HCT116 (cell line): ENCODE measurements around the gene NINJ1. TPM values are rescaled to one million over a fixed set of nuclear protein-coding genes. Genes with fewer than 3 reads are reported as not detected.

Source experiments
- ATAC-seq: fragments of 200-7000 bp; cut with Tn5 transposase; 2 replicates; pipeline ENCODE4 v1.9.1; 2020; ENCODE audit warnings: mild to moderate bottlenecking, moderate library complexity
- BruUV-seq: library from RNA; stranded (reverse); fragments of 400-500 nt; replicated peaks from 2 replicates; lab custom pipeline; 2021; lab: Mats Ljungman, UMichigan
- CTCF ChIA-PET: fragments of 300-600 bp; sonication (Branson Sonifier 250); formaldehyde crosslinking; loops from one replicate; lab custom pipeline; 2021; ENCODE audit warnings: antibody characterized with exemption; lab: Charles Lee
- POLR2A ChIA-PET: fragments of 300-600, 350-600 bp; sonication (Branson Sonifier 250); formaldehyde crosslinking; loops from one replicate; lab custom pipeline; 2021; ENCODE audit warnings: antibody characterized with exemption; lab: Charles Lee
- RAD21 ChIA-PET, 2 experiments: fragments of 300-600 bp; sonication (Branson Sonifier 250); formaldehyde crosslinking; loops; one replicate each; lab custom pipeline; 2023; ENCODE audit warnings: low total read pairs in 2 of 2; ENCODE audit not compliant: uncharacterized antibody in 2 of 2, unreplicated experiment in 2 of 2, low non-redundant PET in 1 of 2; lab: Charles Lee
- DNase-seq: peaks from one replicate; pipeline ENCODE4 v3.0.0-alpha.2; 2010; ENCODE audit warnings: low read depth, low spot score
- H2AFZ ChIP-seq: fragments of 200-600 bp; shearing (Covaris generic), sonication (generic); 2 replicates; pipeline ENCODE4 v1.6.1; 2017; ENCODE audit warnings: low read depth, mixed run types, mixed read lengths, antibody characterized with exemption, low read length; ENCODE audit not compliant: poor library complexity, severe bottlenecking
- H3K27ac ChIP-seq: 2 replicates; pipeline ENCODE4 v1.5.1; 2012; ENCODE audit warnings: low read depth, low read length
- H3K27me3 ChIP-seq: fragments of 200-600 bp; sonication (generic); 2 replicates; pipeline ENCODE4 v1.6.1; 2016; ENCODE audit warnings: mixed run types, low read length, mixed read lengths; ENCODE audit not compliant: insufficient read depth
- H3K36me3 ChIP-seq, 2 experiments: fragments of 200-500 bp in 1 of 2; fragments of 200-600 bp in 1 of 2; sonication (Bioruptor generic) in 1 of 2; sonication (generic) in 1 of 2; 2 replicates each; pipeline versions ENCODE4 v1.5.1 to v1.6.1; 2014 to 2016; ENCODE audit warnings: low read length in 2 of 2, inconsistent platforms in 1 of 2, mixed read lengths in 1 of 2, mixed run types in 1 of 2; ENCODE audit not compliant: insufficient read depth in 2 of 2, control insufficient read depth in 1 of 2
- H3K4me1 ChIP-seq, 2 experiments: fragments of 200-600 bp in 1 of 2; sonication (generic) in 1 of 2; 2 replicates each; pipeline versions ENCODE4 v1.5.1 to v1.6.1; 2012 to 2017; ENCODE audit warnings: low read length in 2 of 2, inconsistent platforms in 1 of 2, mild to moderate bottlenecking in 1 of 2, mixed read lengths in 1 of 2, mixed run types in 1 of 2, moderate library complexity in 1 of 2; ENCODE audit not compliant: insufficient read depth in 2 of 2, control insufficient read depth in 1 of 2
- H3K4me2 ChIP-seq: fragments of 200-600 bp; sonication (generic); 2 replicates; pipeline ENCODE4 v1.6.1; 2017; ENCODE audit warnings: mixed run types, low read length, mixed read lengths
- H3K4me3 ChIP-seq, 2 experiments: fragments of 200-600 bp in 1 of 2; sonication (generic) in 1 of 2; replicated peaks in 1 of 2; 2 replicates each; pipeline ENCODE4 v1.5.1; 2011 to 2016; ENCODE audit warnings: low read length in 2 of 2, control low read depth in 1 of 2, low read depth in 1 of 2, mild to moderate bottlenecking in 1 of 2, mixed read lengths in 1 of 2, mixed run types in 1 of 2
- H3K79me2 ChIP-seq: fragments of 200-600 bp; sonication (generic); 2 replicates; pipeline ENCODE4 v1.6.1; 2017; ENCODE audit warnings: mild to moderate bottlenecking, mixed run types, low read length, moderate library complexity, mixed read lengths; ENCODE audit not compliant: insufficient read depth
- H3K9ac ChIP-seq: fragments of 200-600 bp; sonication (generic); 2 replicates; pipeline ENCODE4 v1.6.1; 2016; ENCODE audit warnings: low read length, mixed read lengths
- H3K9me2 ChIP-seq: fragments of 200-600 bp; sonication (generic), shearing (Covaris generic); 2 replicates; pipeline ENCODE4 v1.6.1; 2017; ENCODE audit warnings: mixed run types, mild to moderate bottlenecking, moderate library complexity; ENCODE audit not compliant: insufficient read depth
- H3K9me3 ChIP-seq, 2 experiments: fragments of 200-500 bp in 1 of 2; fragments of 200-600 bp in 1 of 2; sonication (Bioruptor generic) in 1 of 2; sonication (generic) in 1 of 2; 2 replicates each; pipeline ENCODE4 v1.6.1; 2014 to 2017; ENCODE audit warnings: low read length in 2 of 2, mixed read lengths in 2 of 2, inconsistent platforms in 1 of 2, low read depth in 1 of 2, mild to moderate bottlenecking in 1 of 2, mixed run types in 1 of 2, moderate library complexity in 1 of 2; ENCODE audit not compliant: control insufficient read depth in 1 of 2, insufficient read depth in 1 of 2
- H4K20me1 ChIP-seq: fragments of 200-600 bp; sonication (generic), shearing (Covaris generic); 2 replicates; pipeline ENCODE4 v1.6.1; 2017; ENCODE audit warnings: mixed run types, mild to moderate bottlenecking, moderate library complexity; ENCODE audit not compliant: insufficient read depth
- CBX3 ChIP-seq: IDR thresholded peaks from 2 replicates; pipeline ENCODE4 v1.6.1; 2012; ENCODE audit warnings: low read depth
- CEBPB ChIP-seq: IDR thresholded peaks from 2 replicates; pipeline ENCODE4 v1.6.1; 2012; ENCODE audit warnings: low read depth
- EGR1 ChIP-seq: IDR thresholded peaks from 2 replicates; pipeline ENCODE4 v1.6.1; 2012; ENCODE audit warnings: low read depth
- ELF1 ChIP-seq: IDR thresholded peaks from 2 replicates; pipeline ENCODE4 v1.6.1; 2012; ENCODE audit warnings: low read depth, borderline replicate concordance
- EZH2 ChIP-seq: fragments of 200-600 bp; sonication (generic); IDR thresholded peaks from 2 replicates; pipeline ENCODE4 v1.6.1; 2017; ENCODE audit warnings: antibody characterized with exemption, mixed run types
- FOSL1 ChIP-seq: IDR thresholded peaks from 2 replicates; pipeline ENCODE4 v1.6.1; 2012; ENCODE audit warnings: low read depth
- JUND ChIP-seq: IDR thresholded peaks from 2 replicates; pipeline ENCODE4 v1.6.1; 2012
- POLR2A ChIP-seq: IDR thresholded peaks from 2 replicates; pipeline ENCODE4 v1.7.0; 2011; ENCODE audit warnings: borderline replicate concordance; ENCODE audit not compliant: insufficient read depth, insufficient read length; ENCODE audit errors: extremely low read depth
- POLR2AphosphoS5 ChIP-seq: IDR thresholded peaks from 2 replicates; pipeline ENCODE4 v1.6.1; 2011; ENCODE audit warnings: mild to moderate bottlenecking, low read depth, low read length, moderate library complexity
- REST ChIP-seq: IDR thresholded peaks from 2 replicates; pipeline ENCODE4 v1.6.1; 2012; ENCODE audit warnings: low read depth
- SP1 ChIP-seq: IDR thresholded peaks from 2 replicates; pipeline ENCODE4 v1.6.1; 2012; ENCODE audit warnings: low read depth
- SRF ChIP-seq: IDR thresholded peaks from 2 replicates; pipeline ENCODE4 v1.6.1; 2012; ENCODE audit warnings: low read depth
- TCF7L2 ChIP-seq: IDR thresholded peaks from 2 replicates; pipeline ENCODE4 v1.7.0; 2011; ENCODE audit warnings: borderline replicate concordance, inconsistent platforms; ENCODE audit not compliant: insufficient read depth, insufficient read length; ENCODE audit errors: extremely low read depth
- YY1 ChIP-seq: IDR thresholded peaks from 2 replicates; pipeline ENCODE4 v1.6.1; 2011; ENCODE audit warnings: low read length, low read depth, moderate library complexity, mild to moderate bottlenecking; ENCODE audit not compliant: insufficient replicate concordance; ENCODE audit errors: extremely low read depth
- ZFX ChIP-seq: fragments of 450-650 bp; IDR thresholded peaks from 2 replicates; pipeline ENCODE4 v1.6.1; 2017
- intact Hi-C: fragments of 100-400 bp; cut with micrococcal nuclease; formaldehyde crosslinking; loops from 2 replicates; pipeline ENCODE4 v1.10.0; 2022
- total RNA-seq: library from RNA; stranded (reverse); gene quantifications from one replicate; pipeline ENCODE4 v1.2.1, GENCODE V29; 2021; ENCODE audit not compliant: unreplicated experiment
- TF ChIP-seq, protein P1 (sequence below): IDR thresholded peaks from 2 replicates; pipeline ENCODE4 v1.6.1; 2012
- TF ChIP-seq, protein P2 (sequence below): IDR thresholded peaks from 2 replicates; pipeline ENCODE4 v1.6.1; 2011; ENCODE audit warnings: mild to moderate bottlenecking, low read length, moderate library complexity; ENCODE audit not compliant: insufficient replicate concordance; ENCODE audit errors: extremely low read depth

NINJ1 gene
- total RNA-seq, 1 experiment from 2014 or later = 34.4 TPM

GRCh38 chr9:93149361-93149760, 15.3 kb upstream of the NINJ1 start:
- no peaks in the 10 kb centered on the region for H3K27me3 ChIP-seq
- peaks cover 0 to 6% of the 10 kb centered on the region in 2 experiments; a peak in 1 of 4 replicates for H3K9me3 ChIP-seq
- no peak for TF ChIP-seq ZFX
- TF ChIP-seq EZH2 = no peak
- no peaks in the 10 kb centered on the region for H3K79me2 ChIP-seq
- ChIA-PET CTCF (no interaction called here), POLR2A (no interaction called here), RAD21 (no interaction called here)
- DNase-seq (no peak), ATAC-seq (no peak)
- BruUV-seq = no TSS peak
- H3K9ac ChIP-seq = no peak overlapping the region
- H3K27ac ChIP-seq = no peak overlapping the region
- intact Hi-C loops = no loop called here
- H4K20me1 ChIP-seq = no peaks in the 10 kb centered on the region
- no peaks in the 10 kb centered on the region for H3K9me2 ChIP-seq
- no peak overlapping the region for H2AFZ ChIP-seq
- peaks cover 2 to 4% of the 10 kb centered on the region in 2 experiments for H3K4me1 ChIP-seq
- H3K36me3 ChIP-seq = no peaks in the 10 kb centered on the region
- H3K4me3 ChIP-seq = no peak overlapping the region
- H3K4me2 ChIP-seq = no peak overlapping the region

DNA sequence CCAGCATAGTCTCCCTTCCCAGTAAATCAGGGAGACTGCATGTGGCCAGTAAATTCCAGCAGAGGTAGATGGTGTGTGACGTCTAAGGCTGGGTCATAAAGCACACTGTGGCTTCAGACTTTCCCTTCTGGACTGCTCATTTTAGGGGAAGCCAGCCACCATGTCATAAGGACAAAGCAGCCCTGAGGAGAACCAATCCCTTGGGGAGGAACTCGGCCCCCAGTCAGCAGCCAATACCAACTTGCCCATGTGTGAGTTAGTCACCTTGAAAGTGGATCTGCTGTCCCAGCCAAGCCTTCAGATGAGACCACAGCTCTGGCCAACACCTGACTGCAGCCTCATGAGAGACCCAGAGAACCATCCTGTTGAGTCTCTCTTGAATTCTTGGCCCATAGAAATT, 14.7 kb upstream of the NINJ1 start:
- DNase-seq (no peak), ATAC-seq (no peak)
- Histone ChIP-seq H3K27me3 (no peaks in the 10 kb centered on the region), H3K4me3 (no peak overlapping the region), H3K27ac (no peak overlapping the region), H2AFZ (no peak overlapping the region), H4K20me1 (no peaks in the 10 kb centered on the region), H3K4me1 (peaks cover 8 to 11% of the 10 kb centered on the region in 2 experiments), H3K9me2 (no peaks in the 10 kb centered on the region), H3K9ac (no peak overlapping the region), H3K79me2 (no peaks in the 10 kb centered on the region), H3K36me3 (no peaks in the 10 kb centered on the region)
- CTCF ChIA-PET = no interaction called here
- RAD21 ChIA-PET = no interaction called here
- intact Hi-C loops = no loop called here
- no TSS peak for BruUV-seq
- POLR2A ChIA-PET = no interaction called here
- TF ChIP-seq JUND = no peak
- no peak for TF ChIP-seq ZFX
- no peak for TF ChIP-seq SP1
- no peak for TF ChIP-seq CEBPB
- no peak for TF ChIP-seq TCF7L2
- TF ChIP-seq, protein P1, sequence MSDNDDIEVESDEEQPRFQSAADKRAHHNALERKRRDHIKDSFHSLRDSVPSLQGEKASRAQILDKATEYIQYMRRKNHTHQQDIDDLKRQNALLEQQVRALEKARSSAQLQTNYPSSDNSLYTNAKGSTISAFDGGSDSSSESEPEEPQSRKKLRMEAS = no peak
- TF ChIP-seq EGR1 = no peak
- TF ChIP-seq, protein P2, sequence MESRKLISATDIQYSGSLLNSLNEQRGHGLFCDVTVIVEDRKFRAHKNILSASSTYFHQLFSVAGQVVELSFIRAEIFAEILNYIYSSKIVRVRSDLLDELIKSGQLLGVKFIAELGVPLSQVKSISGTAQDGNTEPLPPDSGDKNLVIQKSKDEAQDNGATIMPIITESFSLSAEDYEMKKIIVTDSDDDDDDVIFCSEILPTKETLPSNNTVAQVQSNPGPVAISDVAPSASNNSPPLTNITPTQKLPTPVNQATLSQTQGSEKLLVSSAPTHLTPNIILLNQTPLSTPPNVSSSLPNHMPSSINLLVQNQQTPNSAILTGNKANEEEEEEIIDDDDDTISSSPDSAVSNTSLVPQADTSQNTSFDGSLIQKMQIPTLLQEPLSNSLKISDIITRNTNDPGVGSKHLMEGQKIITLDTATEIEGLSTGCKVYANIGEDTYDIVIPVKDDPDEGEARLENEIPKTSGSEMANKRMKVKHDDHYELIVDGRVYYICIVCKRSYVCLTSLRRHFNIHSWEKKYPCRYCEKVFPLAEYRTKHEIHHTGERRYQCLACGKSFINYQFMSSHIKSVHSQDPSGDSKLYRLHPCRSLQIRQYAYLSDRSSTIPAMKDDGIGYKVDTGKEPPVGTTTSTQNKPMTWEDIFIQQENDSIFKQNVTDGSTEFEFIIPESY = no peak
- TF ChIP-seq REST = no peak
- no peak for TF ChIP-seq POLR2A
- TF ChIP-seq POLR2AphosphoS5 = no peak
- no peak for TF ChIP-seq YY1
- TF ChIP-seq FOSL1 = no peak
- TF ChIP-seq EZH2 = no peak
- TF ChIP-seq CBX3 = no peak
- TF ChIP-seq ELF1 = no peak
- TF ChIP-seq SRF = no peak
- TF ChIP-seq, all 23 proteins: peak for 0
- H3K9me3 ChIP-seq = peaks cover 0 to 6% of the 10 kb centered on the region in 2 experiments; a peak in 1 of 4 replicates
- H3K4me2 ChIP-seq = no peak overlapping the region
